H7 (cell line): ENCODE data around the gene AGBL1. TPM values are rescaled to one million over a fixed set of nuclear protein-coding genes. Genes with fewer than 3 reads are reported as not detected.

Experiments
- DNase-seq: peaks from one replicate; pipeline ENCODE4 v3.0.0; 2012
- H3K27me3 ChIP-seq: 2 replicates; pipeline ENCODE4 v1.6.0; 2011; ENCODE audit warnings: mild to moderate bottlenecking, low read length; ENCODE audit not compliant: control insufficient read depth, insufficient read depth
- H3K36me3 ChIP-seq: replicated peaks from 2 replicates; pipeline ENCODE4 v1.5.1; 2011; ENCODE audit warnings: low read length; ENCODE audit not compliant: control insufficient read depth, insufficient read depth
- H3K4me3 ChIP-seq: 2 replicates; pipeline ENCODE4 v1.5.1; 2011; ENCODE audit warnings: low read depth, mild to moderate bottlenecking, control low read depth, low read length, moderate library complexity; ENCODE audit not compliant: insufficient read depth
- total RNA-seq: library from RNA; depleted of rRNA; stranded (reverse); fragments of >200 nt; shearing (Covaris generic); gene quantifications from 2 replicates; pipeline ENCODE4 v1.2.3, GENCODE V29; 2014

AGBL1 gene
- total RNA-seq, 1 experiment from 2014 or later = not detected

GRCh38 chr15:86942285-86942684, 862.6 kb downstream of the AGBL1 start:
- Histone ChIP-seq H3K4me3 (no peak overlapping the region), H3K27me3 (no peaks in the 10 kb centered on the region), H3K36me3 (no peaks in the 10 kb centered on the region)
- DNase-seq = no peak

- H3K36me3 ChIP-seq = no peaks in the 10 kb centered on the region
- no peak for DNase-seq
- no peaks in the 10 kb centered on the region for H3K27me3 ChIP-seq
- no peak overlapping the region for H3K4me3 ChIP-seq
These were observed 869.0 kb downstream of the AGBL1 start for GRCh38 chr15:86948719-86949118.

- DNase-seq = no peak
- Histone ChIP-seq H3K36me3 (no peaks in the 10 kb centered on the region), H3K27me3 (no peaks in the 10 kb centered on the region), H3K4me3 (no peak overlapping the region)
These were observed 879.6 kb downstream of the AGBL1 start for GRCh38 chr15:86959254-86959653.

DNA sequence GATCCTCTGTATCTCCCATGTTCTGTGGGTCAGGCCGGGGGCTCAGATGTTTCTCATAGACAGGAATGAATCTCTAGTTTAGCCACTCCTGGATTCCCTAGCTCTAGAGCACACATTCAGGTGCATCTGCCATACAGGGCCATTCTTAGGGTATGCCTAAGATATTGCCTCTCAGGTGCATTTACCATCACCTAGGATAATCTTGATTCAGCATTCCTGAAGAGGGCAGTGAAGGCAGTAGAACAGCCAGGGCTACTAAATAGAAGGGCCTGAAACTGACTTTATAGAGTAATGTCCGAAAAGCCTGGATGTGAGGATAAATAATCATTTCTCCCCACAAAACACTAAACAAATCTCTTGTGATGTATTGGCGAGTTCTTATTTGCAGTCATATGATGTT, 882.0 kb downstream of the AGBL1 start:
- Histone ChIP-seq H3K4me3 (no peak overlapping the region), H3K36me3 (no peaks in the 10 kb centered on the region), H3K27me3 (no peaks in the 10 kb centered on the region)
- DNase-seq = no peak

DNA sequence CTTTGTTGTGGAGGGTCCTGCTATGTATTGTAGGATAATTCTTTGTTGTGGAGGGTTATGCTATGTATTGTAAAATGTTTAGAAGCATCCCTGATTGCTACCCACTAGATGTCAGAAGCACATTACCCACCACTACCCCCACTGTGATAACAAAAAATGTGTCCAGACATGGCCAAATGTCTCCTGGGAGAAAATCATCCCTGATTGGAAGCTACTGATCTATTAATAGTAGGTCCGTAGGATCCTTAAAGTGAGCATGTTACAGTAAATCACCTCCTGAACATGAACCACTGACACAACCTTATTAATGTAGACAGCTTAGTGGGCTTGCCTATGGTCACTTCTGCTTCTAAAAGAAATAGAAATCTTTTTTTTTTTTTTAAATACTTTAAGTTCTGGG, 884.6 kb downstream of the AGBL1 start:
- no peak overlapping the region for H3K4me3 ChIP-seq
- DNase-seq = no peak
- no peaks in the 10 kb centered on the region for H3K27me3 ChIP-seq
- no peaks in the 10 kb centered on the region for H3K36me3 ChIP-seq

DNA sequence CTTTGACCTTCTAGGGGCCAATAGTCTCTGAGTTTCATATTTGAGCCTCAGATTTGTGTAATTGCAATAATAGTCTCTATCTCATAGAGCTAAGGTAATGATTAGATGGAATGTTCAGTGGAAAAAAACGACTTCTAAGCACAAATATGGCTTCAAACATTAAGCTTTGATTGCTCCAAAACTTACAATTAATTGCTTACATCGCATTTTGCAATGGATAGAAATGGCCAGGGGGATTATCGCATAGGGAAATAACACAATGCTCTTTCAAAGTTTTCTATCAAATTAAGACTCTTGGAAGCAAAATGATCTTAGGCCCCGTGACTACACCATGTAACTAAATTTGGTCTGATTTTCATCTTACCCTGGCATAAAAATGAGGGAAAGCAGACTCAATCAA, 888.6 kb downstream of the AGBL1 start:
- Histone ChIP-seq H3K4me3 (no peak overlapping the region), H3K27me3 (no peaks in the 10 kb centered on the region), H3K36me3 (no peaks in the 10 kb centered on the region)
- no peak for DNase-seq

GRCh38 chr15:86969364-86969763, 889.7 kb downstream of the AGBL1 start:
- H3K4me3 ChIP-seq = no peak overlapping the region
- DNase-seq = no peak
- no peaks in the 10 kb centered on the region for H3K27me3 ChIP-seq
- no peaks in the 10 kb centered on the region for H3K36me3 ChIP-seq

DNA sequence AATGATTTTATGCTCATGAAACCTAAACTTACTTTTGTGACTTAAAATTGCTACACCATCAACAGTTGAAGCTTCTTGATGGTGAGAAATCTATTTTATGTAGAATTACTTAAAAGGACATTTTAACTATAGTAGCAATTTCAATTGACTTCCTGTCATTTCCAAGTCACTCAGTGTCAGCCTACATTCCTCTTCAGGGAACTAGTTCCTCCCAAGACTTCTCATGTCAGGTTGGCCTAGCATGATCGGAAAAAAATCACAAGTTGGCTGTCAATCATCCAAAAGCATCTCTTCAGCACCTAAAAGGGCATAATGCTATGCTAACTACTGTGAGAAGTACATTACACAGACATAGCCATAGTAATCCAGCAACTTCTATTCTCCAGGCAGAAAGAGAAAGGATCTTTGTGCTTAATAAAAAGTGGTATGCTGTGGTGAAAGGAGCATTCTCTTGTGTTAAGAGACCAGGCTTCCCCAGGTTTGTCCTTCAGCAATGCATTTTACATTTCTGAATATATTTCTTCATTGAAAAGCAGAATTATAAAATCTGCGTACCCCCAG, 893.7 kb downstream of the AGBL1 start:
- no peaks in the 10 kb centered on the region for H3K36me3 ChIP-seq
- no peak for DNase-seq
- H3K27me3 ChIP-seq = no peaks in the 10 kb centered on the region
- no peak overlapping the region for H3K4me3 ChIP-seq

DNA sequence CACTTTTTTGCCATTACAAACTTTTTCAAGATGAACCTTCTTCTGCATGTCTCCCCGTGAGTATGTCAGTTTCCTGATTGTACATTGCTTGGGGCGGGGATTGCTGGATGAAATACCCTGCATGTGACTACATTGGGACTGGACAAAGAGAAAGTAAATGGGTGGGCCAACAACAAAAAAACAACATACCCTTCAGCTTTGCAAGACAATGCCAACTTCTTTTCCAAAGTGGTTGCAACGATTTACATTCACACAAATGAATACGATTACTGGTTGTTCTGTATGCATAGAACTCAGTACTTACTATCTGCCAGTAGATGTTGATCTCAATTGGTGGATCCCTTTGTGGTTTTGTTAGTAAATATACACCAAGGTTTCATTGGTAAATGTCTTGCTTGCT, 908.4 kb downstream of the AGBL1 start:
- DNase-seq = no peak
- Histone ChIP-seq H3K4me3 (no peak overlapping the region), H3K36me3 (no peaks in the 10 kb centered on the region; the same call in 1 of the 2 replicates), H3K27me3 (no peaks in the 10 kb centered on the region)

DNA sequence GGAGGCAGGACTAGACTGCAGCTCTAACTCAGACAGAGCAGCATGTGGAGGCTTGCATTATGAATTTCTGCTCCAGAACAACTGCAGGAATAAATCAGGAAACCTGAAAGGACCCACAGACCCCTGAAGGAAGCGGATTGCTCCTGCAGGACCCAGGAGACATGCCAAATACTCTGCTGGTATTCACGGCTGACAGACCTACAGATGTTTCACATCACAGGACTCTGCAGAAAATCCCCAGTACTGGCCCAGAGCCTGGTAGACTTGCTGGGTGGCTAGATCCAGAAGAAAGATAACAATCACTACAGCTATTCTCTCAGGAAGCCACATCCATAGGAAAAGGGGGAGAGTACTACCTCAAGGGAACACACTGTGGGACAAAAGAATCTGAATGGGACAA, 942.1 kb downstream of the AGBL1 start:
- Histone ChIP-seq H3K36me3 (no peaks in the 10 kb centered on the region), H3K27me3 (no peaks in the 10 kb centered on the region), H3K4me3 (no peak overlapping the region)
- no peak for DNase-seq

DNA sequence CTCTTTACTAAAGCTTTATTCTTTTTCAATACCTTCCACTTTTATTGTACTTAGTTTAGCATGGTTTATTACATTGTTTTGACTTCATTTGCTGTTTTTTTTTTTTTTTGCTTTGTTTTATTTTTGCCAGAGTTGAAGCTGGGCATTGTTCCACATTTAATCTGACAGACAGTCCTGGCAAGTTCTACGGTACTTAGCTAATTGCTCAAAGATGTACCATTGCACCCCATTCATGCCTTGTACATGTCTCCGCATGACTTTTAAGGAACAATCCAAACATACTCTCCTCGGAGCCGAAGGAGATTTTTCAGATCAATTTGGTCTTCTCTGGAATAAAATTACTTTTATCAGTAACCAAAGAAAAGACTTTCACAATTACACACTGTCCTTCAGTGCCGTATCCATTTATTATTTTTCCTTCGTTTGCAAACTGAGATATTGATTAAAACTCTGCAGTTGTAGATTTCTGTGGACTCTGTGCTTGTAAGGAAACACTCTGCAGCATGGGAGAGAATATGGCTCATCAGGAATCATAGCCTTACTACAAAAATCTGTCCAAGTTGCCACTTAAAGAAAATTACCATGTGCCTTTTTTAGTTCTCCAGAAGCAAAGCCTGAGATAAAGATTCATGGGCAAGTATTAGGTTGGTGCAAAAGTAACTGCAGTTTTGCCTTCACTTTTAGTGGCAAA, 952.0 kb downstream of the AGBL1 start:
- Histone ChIP-seq H3K27me3 (no peaks in the 10 kb centered on the region), H3K4me3 (no peak overlapping the region), H3K36me3 (no peaks in the 10 kb centered on the region)
- DNase-seq = no peak

GRCh38 chr15:87032295-87032694, 952.6 kb downstream of the AGBL1 start:
- H3K36me3 ChIP-seq = no peaks in the 10 kb centered on the region
- no peaks in the 10 kb centered on the region for H3K27me3 ChIP-seq
- no peak for DNase-seq
- no peak overlapping the region for H3K4me3 ChIP-seq

GRCh38 chr15:87033056-87033455, 953.4 kb downstream of the AGBL1 start:
- no peak for DNase-seq

GRCh38 chr15:87034886-87035285, 955.2 kb downstream of the AGBL1 start:
- Histone ChIP-seq H3K36me3 (no peaks in the 10 kb centered on the region), H3K4me3 (no peak overlapping the region), H3K27me3 (no peaks in the 10 kb centered on the region)
- DNase-seq = no peak

More at GRCh38 chr15:87033056-87033455, 953.4 kb downstream of the AGBL1 start:
- Histone ChIP-seq H3K36me3 (no peaks in the 10 kb centered on the region), H3K4me3 (no peak overlapping the region), H3K27me3 (no peaks in the 10 kb centered on the region)

GRCh38 chr15:87038404-87038803, 958.7 kb downstream of the AGBL1 start:
- no peak for DNase-seq

More at GRCh38 chr15:87038404-87038803, 958.7 kb downstream of the AGBL1 start:
- H3K27me3 ChIP-seq = no peaks in the 10 kb centered on the region
- no peak overlapping the region for H3K4me3 ChIP-seq
- no peaks in the 10 kb centered on the region for H3K36me3 ChIP-seq
